DMS79 (cell line): ENCODE results near the gene STPG1.

ENCODE experiments used
- DNase-seq: peaks from one replicate; lab custom pipeline; 2025; lab: John Stamatoyannopoulos, UW

The STPG1 gene

DNA sequence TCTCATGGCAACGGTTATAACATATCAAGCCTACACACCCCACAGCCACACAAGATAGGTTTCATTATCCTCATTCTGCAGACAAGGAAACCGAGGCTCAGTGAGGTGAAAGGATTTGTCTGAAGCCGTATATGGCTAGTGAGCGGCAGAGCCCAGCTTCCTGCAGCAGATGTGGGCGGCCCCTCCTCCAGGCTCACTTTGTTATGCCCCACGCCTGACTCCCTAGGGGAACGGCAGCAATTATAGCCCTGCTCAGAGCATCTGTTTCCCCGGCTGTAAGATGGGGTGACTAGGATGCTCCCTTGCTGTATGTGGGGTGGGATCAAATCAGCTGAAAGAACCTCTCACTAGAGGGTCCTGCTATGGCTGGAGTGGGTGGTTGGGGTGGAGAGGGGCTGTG is 72.3 kb downstream of the STPG1 start:
- no peak for DNase-seq

GRCh38 chr1:24340770-24341169 is 72.8 kb downstream of the STPG1 start:
- DNase-seq = no peak

GRCh38 chr1:24339996-24340395 is 73.6 kb downstream of the STPG1 start:
- no peak for DNase-seq

- DNase-seq = no peak
These were observed 75.1 kb downstream of the STPG1 start for GRCh38 chr1:24338447-24338846.

GRCh38 chr1:24337455-24337854 is 76.1 kb downstream of the STPG1 start:
- no peak for DNase-seq

DNA sequence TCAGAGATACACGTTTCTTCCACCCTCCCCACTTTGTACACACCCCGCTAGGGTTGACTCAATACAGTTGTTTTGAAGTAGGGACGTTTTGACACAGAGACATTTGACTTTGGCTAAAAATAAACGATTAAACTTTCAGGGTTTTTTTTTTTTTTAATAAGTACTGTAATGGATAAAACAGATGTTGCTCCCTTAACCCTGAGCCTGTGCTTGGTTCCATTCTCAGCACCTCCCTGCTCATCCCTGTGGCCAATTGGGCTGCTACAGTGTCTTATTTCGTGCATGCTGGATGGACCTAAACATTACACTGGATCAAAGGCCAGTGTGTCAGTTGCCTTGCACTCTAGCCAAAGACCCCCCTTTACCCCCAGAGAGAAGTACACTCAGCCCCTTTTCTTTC is 77.5 kb downstream of the STPG1 start:
- DNase-seq = no peak

DNA sequence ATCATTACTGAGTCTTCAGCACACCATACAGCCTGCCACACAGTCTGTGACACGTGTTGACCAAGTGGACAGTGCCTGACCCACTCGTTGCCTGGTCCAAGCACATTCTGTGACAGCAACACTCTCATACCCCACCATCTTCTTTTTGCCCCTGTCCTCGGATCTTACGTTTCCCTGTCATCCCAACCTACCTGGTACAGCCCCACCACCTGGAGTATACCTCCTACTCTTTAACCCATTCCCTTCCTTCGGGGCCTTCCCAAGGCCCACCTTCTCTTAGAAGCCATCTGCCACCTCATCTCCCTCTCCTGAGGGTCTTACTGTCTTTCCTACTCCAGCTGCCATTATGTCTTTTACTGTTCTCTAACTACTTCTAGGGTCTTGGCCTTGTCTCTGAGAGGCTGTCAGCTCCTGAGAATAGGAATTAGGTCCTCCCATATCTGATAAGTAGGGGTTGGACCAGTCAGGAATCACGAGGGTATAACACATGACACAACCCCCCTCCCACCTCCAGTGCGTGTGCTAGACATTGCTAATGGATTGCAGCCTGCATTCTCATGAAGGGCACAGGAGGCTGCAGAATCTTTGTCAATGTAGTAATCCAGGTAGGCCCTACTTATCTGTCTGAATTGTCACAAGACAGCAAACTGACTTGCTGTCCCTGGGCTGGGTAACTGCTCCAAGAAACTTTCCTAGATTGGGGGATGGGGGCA is 81.5 kb downstream of the STPG1 start:
- DNase-seq = no peak

DNA sequence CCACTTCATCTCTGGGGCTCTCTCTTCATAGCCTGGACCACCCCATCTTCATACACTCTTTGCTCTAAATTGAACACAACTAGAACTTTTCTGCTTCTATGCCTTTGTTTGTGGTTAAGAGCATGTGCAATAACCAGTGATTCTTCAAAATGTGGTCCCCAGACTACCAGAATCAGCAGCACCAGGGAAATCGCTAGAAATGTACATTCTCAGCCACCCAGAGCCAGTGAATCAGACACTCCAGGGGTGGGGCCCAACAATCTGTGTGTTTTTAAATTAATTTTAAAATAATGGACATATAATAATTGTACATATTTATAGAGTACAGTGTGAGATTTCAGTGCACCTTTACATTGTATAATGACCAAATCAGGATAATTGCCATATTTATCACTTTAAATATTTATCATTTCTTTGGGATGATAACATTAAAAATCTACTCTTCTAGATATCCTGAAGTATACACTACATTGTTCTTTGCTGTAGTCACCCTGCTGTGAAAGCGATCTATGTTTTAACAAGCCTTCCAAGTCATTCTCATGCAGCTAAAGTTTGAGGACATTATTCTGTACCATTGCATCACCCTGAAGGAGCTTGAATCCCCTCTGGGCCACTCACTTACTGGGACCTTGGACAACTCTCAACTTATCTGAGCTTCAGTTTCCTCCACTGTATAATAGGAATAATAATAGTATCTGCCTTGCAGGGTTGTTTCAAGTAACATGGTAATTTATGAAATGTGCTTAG is 83.6 kb downstream of the STPG1 start:
- DNase-seq = no peak

DNA sequence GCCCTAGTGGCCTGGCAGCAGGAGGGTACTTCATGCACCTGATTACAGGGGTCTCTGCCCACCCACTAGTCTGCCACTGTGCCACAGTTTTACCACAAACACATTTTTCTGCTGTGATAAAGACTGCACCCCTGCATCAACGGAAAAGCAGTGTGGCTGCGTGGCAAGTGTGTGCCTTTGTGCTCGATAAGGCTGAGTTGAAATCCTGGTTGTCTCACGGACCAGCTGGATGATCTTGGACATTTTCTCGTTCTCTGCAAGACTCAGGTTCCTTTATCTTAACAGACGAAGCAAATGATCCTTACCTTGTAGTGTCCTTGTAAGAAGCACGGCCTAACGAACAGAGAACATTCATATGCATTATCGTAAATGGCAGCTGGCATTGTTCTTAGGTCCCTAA is 84.3 kb downstream of the STPG1 start:
- DNase-seq = no peak

GRCh38 chr1:24327891-24328290 is 85.7 kb downstream of the STPG1 start:
- DNase-seq = no peak

- DNase-seq = no peak
These were observed 86.1 kb downstream of the STPG1 start for GRCh38 chr1:24327486-24327885.

DNA sequence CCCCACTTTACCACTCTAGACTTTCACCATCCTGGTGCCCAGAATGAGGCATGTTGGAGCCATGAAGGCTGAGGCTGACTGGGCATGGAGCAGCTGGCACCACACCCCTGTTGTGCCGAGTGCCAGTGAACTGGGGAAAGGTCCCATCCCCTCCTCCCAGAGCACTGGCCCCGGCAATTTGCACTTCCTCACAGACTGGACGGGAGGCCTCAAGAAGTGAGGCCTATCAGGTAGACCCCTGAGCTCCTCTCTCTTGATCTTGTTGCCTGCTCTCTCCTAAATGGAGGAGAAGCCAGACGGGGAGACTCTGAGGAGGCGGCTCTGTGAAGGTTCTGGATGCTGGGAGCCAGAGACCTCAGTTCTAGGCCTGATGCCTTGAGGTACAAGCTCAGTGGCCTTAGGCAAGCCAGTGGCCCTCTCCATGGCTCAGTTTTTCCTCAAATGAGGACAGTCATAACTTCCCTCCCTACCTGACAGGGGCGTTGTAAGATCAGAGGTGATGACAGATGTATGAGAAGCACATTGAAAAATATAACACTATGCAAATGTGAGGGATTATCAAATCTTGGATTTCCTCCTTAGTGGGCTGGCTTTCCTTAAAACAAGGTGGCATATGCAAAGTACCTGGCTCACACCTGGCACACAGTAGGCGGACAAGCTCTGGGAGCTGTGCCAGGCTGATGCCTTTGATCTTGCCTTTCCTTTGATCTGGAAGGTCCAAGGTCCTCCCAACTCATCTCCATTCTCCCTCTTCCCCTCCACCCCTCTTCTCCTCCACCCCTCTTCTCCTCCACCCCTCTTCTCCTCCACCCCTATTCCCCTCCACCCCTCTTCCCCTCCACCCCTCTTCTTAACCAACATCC is 87.8 kb downstream of the STPG1 start:
- no peak for DNase-seq

- no peak for DNase-seq
These were observed 88.7 kb downstream of the STPG1 start for GRCh38 chr1:24324903-24325302.

DNA sequence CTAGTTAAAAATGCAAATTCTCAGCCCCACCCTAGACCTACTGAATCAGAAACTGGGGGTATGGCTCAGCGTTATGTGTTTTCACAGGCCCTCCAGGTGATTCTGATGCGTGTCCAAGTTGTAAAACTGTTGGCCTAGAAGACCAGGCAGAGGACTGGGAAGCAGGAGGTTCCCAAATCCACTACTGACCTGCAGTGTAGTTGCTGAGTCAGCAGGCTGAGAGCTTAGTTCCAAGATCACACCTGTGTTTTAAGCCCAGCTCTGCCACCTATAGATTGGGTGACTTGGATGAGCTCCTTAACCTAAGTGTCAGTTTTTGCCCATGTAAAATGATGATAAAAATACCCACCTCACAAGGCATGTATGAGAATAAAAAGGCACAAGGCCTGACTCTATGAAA is 90.3 kb downstream of the STPG1 start:
- DNase-seq = no peak

- no peak for DNase-seq
These were observed 91.0 kb downstream of the STPG1 start for GRCh38 chr1:24322470-24323177.

GRCh38 chr1:24321697-24322469 is 91.7 kb downstream of the STPG1 start:
- peak; percentile 70 for DNase-seq

DNA sequence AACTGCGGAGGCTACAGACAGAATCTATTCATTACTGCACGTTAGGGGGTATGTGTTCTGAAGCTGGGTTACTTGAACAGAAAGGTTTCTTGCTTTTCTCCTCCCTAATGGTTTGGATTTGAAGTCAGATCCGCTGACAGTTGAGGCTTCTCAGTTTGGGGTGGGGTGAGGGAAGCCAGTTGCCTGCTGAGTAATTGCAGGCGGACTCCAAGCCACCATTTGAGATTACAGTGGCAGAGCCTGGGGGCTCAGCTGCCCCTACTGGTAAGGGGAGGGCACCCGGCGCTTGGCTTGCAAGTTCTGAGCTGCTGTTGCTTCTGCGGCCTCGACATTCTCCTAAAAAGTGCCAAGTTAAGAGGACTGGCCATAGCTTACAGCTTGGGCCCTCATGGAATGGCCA is 92.5 kb downstream of the STPG1 start:
- DNase-seq = no peak

DNA sequence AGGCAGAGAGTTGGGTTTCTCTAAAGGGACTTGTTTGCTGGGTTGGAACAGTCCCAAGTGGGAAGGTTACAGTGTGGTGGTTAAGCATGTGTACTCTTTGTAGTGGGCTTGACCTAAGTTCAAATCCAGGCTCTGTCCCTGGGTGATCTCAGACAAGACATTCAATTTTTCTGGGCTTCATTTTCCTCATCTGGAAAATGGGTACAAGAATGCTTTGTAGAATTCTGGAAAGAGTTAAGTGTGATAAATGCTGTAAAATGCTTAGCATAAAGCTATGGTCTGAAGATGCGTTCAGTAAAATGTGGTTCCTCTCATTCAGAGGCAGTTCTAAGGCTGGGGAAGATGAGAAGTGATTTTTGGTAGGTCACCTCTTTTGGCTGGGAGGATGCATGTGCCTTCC is 93.6 kb downstream of the STPG1 start:
- DNase-seq = peak; percentile 50

DNA sequence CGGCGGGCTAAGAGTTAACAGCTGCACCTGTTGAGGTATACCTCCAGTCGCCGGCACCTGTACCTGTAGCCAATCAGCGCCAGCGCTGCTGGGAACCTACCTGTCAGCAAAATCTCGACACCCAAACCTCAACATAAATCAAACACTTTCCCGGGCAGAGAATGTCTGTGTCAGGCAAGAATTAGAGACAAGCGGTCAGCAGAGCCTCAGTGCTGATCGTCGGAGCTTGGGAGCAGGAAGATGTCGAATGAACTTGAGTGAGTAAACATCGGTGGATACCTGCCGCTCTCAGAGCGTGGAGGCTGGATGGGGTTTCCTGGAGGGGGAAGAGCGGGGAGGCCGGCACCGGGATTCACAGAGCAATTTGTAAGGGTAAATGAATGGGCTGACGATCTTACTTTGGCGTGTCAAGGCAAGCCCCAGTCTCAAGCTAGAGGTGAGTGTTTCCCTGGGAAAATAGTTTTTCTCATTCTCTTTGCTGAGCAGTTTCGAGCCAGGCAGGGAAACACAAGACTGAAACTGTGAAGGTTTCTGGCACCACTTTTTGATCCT is 94.2 kb downstream of the STPG1 start, which contains the start of gene GRHL3:
GRHL3 (plus strand) TSS at position 46 of the 552 bp plus-strand sequence; CDS start at position 241, 195 bp downstream.
- peak; percentile 95 for DNase-seq

DNA sequence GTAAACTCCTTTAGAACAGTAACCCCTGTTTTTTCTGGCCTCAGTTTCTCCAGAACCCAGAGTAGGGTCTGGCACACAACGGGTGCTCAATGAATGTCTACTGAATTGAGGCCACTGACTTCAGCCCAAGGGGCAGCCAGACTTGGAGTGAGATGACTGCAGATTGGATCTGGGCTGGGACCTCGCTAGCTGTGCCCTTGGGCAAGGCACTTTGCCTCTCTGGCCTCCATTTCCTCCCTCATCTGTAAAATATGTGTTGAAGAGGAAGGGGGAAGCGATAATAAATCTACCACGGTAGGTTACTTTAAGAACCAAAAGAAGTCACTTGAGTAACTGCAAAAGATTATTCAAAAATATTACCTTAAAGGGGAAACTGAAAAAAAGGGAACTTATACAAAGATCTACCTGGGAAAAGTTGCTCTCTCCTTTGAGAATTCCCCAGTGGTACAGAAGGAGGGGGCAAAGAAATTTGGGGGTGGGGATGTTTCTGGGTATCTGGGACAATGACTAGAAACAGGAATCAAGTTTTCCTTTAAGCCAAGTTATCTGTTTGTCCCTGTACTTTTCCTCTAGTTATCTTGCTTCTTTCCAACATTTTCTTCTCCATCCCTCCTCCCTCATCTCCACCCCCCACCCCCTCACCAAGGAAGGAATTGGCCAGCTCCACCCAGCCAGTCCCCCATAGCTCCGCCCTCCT is 94.8 kb downstream of the STPG1 start:
- DNase-seq = no peak
